ENCODE results near the gene SERPINI2. TPM values are rescaled to one million over a fixed set of nuclear protein-coding genes. Genes with fewer than 3 reads are reported as not detected.

Gene SERPINI2
- total and polyA plus RNA-seq, 5 donors from 2014 or later: not detected

DNA sequence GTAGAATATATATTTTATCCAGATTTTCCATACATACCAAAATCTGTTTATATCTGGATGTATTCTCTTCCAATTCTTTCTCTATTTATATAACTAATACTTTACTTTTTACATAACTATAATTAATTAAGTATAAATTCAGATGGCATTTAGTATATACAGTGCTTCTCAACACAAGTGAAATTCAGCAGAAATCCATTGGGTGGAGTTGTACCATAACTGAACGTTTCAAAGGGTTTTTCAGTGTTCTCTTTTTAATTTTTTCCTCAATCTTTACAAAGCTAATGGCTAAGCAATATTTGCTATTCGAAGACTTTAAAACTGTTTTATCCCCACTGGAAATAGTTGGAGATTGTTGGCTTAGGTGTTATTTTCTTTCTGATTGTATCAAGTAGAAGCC is 79.8 kb downstream of the SERPINI2 start:
- Histone ChIP-seq H3K27ac (ENCODE audit: insufficient read depth, low read length, poor library complexity, severe bottlenecking) (no peak overlapping the region), H3K36me3 (ENCODE audit: control insufficient read depth, insufficient read depth, low read length) (no peaks in the 10 kb centered on the region), H3K9me3 (ENCODE audit: control insufficient read depth in 2 of 2, low read length in 2 of 2) (no peaks in the 10 kb centered on the region), H3K4me1 (ENCODE audit: control insufficient read depth, insufficient read depth, low read length, poor library complexity, severe bottlenecking) (no peaks in the 10 kb centered on the region), H3K4me3 (ENCODE audit: low read depth, low read length) (no peak overlapping the region), H3K27me3 (ENCODE audit: control insufficient read depth, insufficient read depth, low read length) (no peaks in the 10 kb centered on the region)
- Mint-ChIP-seq H3K36me3 (no peaks in the 10 kb centered on the region), H3K27me3 (no peaks in the 10 kb centered on the region), H3K27ac (no peak overlapping the region), H3K9me3 (peaks cover 0 to 7% (median 0%) of the 10 kb centered on the region in 7 donors), H3K4me1 (no peaks in the 10 kb centered on the region), H3K4me3 (no peak overlapping the region)
- ATAC-seq (ENCODE audit: low read depth in 2 of 2) (no peak), DNase-seq (no peak)

Other genes starting within 250 kb of the SERPINI2 start
- not detected for gene ZBBX, start 93.7 kb downstream of the SERPINI2 start, total RNA-seq
- not detected for gene ZBBX, start 93.7 kb downstream of the SERPINI2 start, polyA plus RNA-seq
- 0.79 TPM for gene WDR49, start 179.9 kb upstream of the SERPINI2 start, total RNA-seq
- not detected for gene WDR49, start 179.9 kb upstream of the SERPINI2 start, polyA plus RNA-seq